Aorta (tissue), 4 donors: Measurements from ENCODE around the gene PLAC8L1. TPM values are rescaled to one million over a fixed set of nuclear protein-coding genes. Genes with fewer than 3 reads are reported as not detected.

Experiments
- polyA plus RNA-seq, 2 donors: library from polyadenylated mRNA; stranded (reverse); fragments of 200-250 nt; gene quantifications; one replicate each; pipeline ENCODE4 v1.2.3, GENCODE V29; 2013
- total RNA-seq, 2 donors: library from RNA; stranded (reverse); fragmentation: NEBNext Ultra II Directional; extraction: Animal tissue kit (Norgen Biotek cat#: 25700); gene quantifications; one replicate each; pipeline ENCODE4 v1.2.1, GENCODE V29; 2021
- donor health status: healthy with polysubstance abuse.
- donor health status: Bipolar disorder and iron deficiency.
- donor health status: DM: no; HTN: no; CAD: no.
- donor health status: DM: yes; HTN: yes; CAD: no.

The PLAC8L1 gene
- total and polyA plus RNA-seq, 4 donors: 0.84 to 0.87 TPM; not detected in 2

Other genes with a start within 250 kb of the PLAC8L1 start
- not detected for gene GRXCR2, start 232.6 kb downstream of the PLAC8L1 start, total RNA-seq
- not detected for gene GRXCR2, start 232.6 kb downstream of the PLAC8L1 start, polyA plus RNA-seq
- gene SH3RF2, start 169.0 kb downstream of the PLAC8L1 start, total RNA-seq: 1 to 10 TPM; 3.1 to 4.5 TPM
- 10 to 100 TPM in 1 of 2 donors, 1 to 10 TPM in 1; 3.6 to 12.9 TPM for gene SH3RF2, start 169.0 kb downstream of the PLAC8L1 start, polyA plus RNA-seq
- 100 to 1,000 TPM in 1 of 2 donors, 10 to 100 TPM in 1; 92.3 to 101 TPM for gene LARS1, start 77.1 kb upstream of the PLAC8L1 start, total RNA-seq
- gene LARS1, start 77.1 kb upstream of the PLAC8L1 start, polyA plus RNA-seq: 10 to 100 TPM; 28.4 to 49.9 TPM
- 10 to 100 TPM; 23.2 to 24.9 TPM for gene RBM27, start 98.0 kb upstream of the PLAC8L1 start, total RNA-seq
- 10 to 100 TPM in 1 of 2 donors, 1 to 10 TPM in 1; 7.3 to 10.5 TPM for gene RBM27, start 98.0 kb upstream of the PLAC8L1 start, polyA plus RNA-seq
- under 1 TPM; 0.15 to 0.16 TPM for gene POU4F3, start 233.3 kb upstream of the PLAC8L1 start, total RNA-seq
- under 1 TPM in 1 of 2 donors, not detected in 1; 0.64 TPM for gene POU4F3, start 233.3 kb upstream of the PLAC8L1 start, polyA plus RNA-seq